HepG2 (cell line): ENCODE measurements around the gene PTPRN. TPM values are rescaled to one million over a fixed set of nuclear protein-coding genes. Genes with fewer than 3 reads are reported as not detected.

Source experiments
- ADNP ChIP-seq: sonication (generic); formaldehyde crosslinking; IDR thresholded peaks from 2 replicates; pipeline ENCODE4 v1.4.0; 2020; ENCODE audit warnings: missing genetic modification reagents
- BHLHE40 ChIP-seq: IDR thresholded peaks from 2 replicates; pipeline ENCODE4 v1.6.1; 2011; ENCODE audit warnings: low read length, improper control_type of control experiment
- CENPBD1 ChIP-seq: sonication (generic); formaldehyde crosslinking; IDR thresholded peaks from 2 replicates; pipeline ENCODE4 v1.8.0; 2022; ENCODE audit warnings: missing genetic modification reagents, low read depth, mild to moderate bottlenecking, borderline replicate concordance
- FOXK1 ChIP-seq: sonication (generic); formaldehyde crosslinking; IDR thresholded peaks from 2 replicates; pipeline ENCODE4 v1.4.0; 2020; ENCODE audit warnings: low read depth, missing genetic modification reagents, borderline replicate concordance
- KAT7 ChIP-seq: IDR thresholded peaks from 2 replicates; pipeline ENCODE4 v1.6.1; 2018; ENCODE audit warnings: borderline replicate concordance, missing compliant biosample characterization
- KDM1A ChIP-seq: IDR thresholded peaks from 2 replicates; pipeline ENCODE4 v1.6.1; 2016; ENCODE audit warnings: missing compliant biosample characterization
- NCOA2 ChIP-seq: sonication (generic); formaldehyde crosslinking; IDR thresholded peaks from 2 replicates; pipeline ENCODE4 v1.8.0; 2022; ENCODE audit warnings: inconsistent platforms
- NONO ChIP-seq, 2 experiments: fragments of 450-650 bp in 1 of 2; sonication (generic) in 1 of 2; formaldehyde crosslinking in 1 of 2; IDR thresholded peaks in 1 of 2; conservative IDR thresholded peaks in 1 of 2; 2 replicates each; pipeline versions ENCODE4 v1.6.1 to v1.8.0; 2017 to 2022; ENCODE audit warnings: mild to moderate bottlenecking in 1 of 2, missing genetic modification reagents in 1 of 2, moderate library complexity in 1 of 2
- THYN1 ChIP-seq: sonication (generic); formaldehyde crosslinking; IDR thresholded peaks from 2 replicates; pipeline ENCODE4 v1.8.1; 2023; ENCODE audit warnings: low read depth, mild to moderate bottlenecking, moderate library complexity, missing genetic modification reagents, borderline replicate concordance
- ZNF20 ChIP-seq: sonication (generic); formaldehyde crosslinking; IDR thresholded peaks from 2 replicates; pipeline ENCODE4 v1.4.0; 2020; ENCODE audit warnings: mild to moderate bottlenecking, moderate library complexity, missing genetic modification reagents
- ZNF318 ChIP-seq: sonication (generic); formaldehyde crosslinking; IDR thresholded peaks from 2 replicates; pipeline ENCODE4 v1.4.0; 2020; ENCODE audit warnings: mild to moderate bottlenecking, missing genetic modification reagents
- ZNF33A ChIP-seq: sonication (generic); formaldehyde crosslinking; IDR thresholded peaks from 2 replicates; pipeline ENCODE4 v1.5.1; 2020; ENCODE audit warnings: missing genetic modification reagents, mild to moderate bottlenecking, moderate library complexity, borderline replicate concordance
- ZNF512 ChIP-seq: sonication (generic); formaldehyde crosslinking; IDR thresholded peaks from 2 replicates; pipeline ENCODE4 v1.4.0; 2020; ENCODE audit warnings: mild to moderate bottlenecking, missing genetic modification reagents
- ZNF776 ChIP-seq: sonication (generic); formaldehyde crosslinking; IDR thresholded peaks from 2 replicates; pipeline ENCODE4 v1.4.0; 2020; ENCODE audit warnings: mild to moderate bottlenecking, missing genetic modification reagents
- ZNF780A ChIP-seq: sonication (generic); formaldehyde crosslinking; IDR thresholded peaks from 2 replicates; pipeline ENCODE4 v1.8.0; 2022; ENCODE audit warnings: mild to moderate bottlenecking, missing genetic modification reagents, moderate library complexity
- ZNF839 ChIP-seq: sonication (generic); formaldehyde crosslinking; IDR thresholded peaks from 2 replicates; pipeline ENCODE4 v1.4.0; 2020; ENCODE audit warnings: missing genetic modification reagents, mild to moderate bottlenecking, borderline replicate concordance
- ZSCAN25 ChIP-seq: sonication (generic); formaldehyde crosslinking; IDR thresholded peaks from 2 replicates; pipeline ENCODE4 v1.8.0; 2022; ENCODE audit warnings: mild to moderate bottlenecking, missing genetic modification reagents
- polyA plus RNA-seq, 8 experiments: library from polyadenylated mRNA; depleted of rRNA in 3 of 8; stranded (reverse) in 7 of 8; unstranded in 1 of 8; fragments of >200 nt; fragmentation: Illumina TruSeq in 4 of 8; extraction: Trizol in 4 of 8; gene quantifications; 2 replicates each; pipeline versions ENCODE4 v1.2.1 to v1.2.3, GENCODE V29; 2011 to 2016; ENCODE audit warnings: low read depth in 4 of 8, missing spikeins in 1 of 8, mixed read lengths in 1 of 8; ENCODE audit not compliant: insufficient read depth in 1 of 8
- total RNA-seq, 5 experiments: library from RNA; depleted of rRNA; stranded (reverse); fragments of >200 nt; fragmentation: Illumina TruSeq; extraction: Trizol; gene quantifications; 2 replicates each; pipeline ENCODE4 v1.2.3, GENCODE V29; 2016; ENCODE audit warnings: low read depth in 1 of 5

The PTPRN gene
- total and polyA plus RNA-seq, 2 of the 13 experiments (the other 11 are each of a cell fraction or from before 2014, with no cell fraction given) = 0.26 TPM; not detected in 1

- TF ChIP-seq ZNF318 (CRISPR knock-in tag) (peak; percentile 81; the same call in 1 of the 2 replicates), KAT7 (CRISPR knock-in tag) (no peak), NONO (IDR thresholded peaks at IDR 0.05) (no peak), NONO (CRISPR knock-in tag; conservative IDR thresholded peaks at IDR 0.05) (peak; percentile 62), CENPBD1 (no peak), ZNF512 (CRISPR knock-in tag) (no peak), KDM1A (CRISPR knock-in tag) (no peak; the same call in 1 of the 2 replicates), ZNF33A (no peak), THYN1 (CRISPR knock-in tag) (no peak), ZNF20 (CRISPR knock-in tag) (no peak), NCOA2 (CRISPR knock-in tag) (peak; percentile 81), FOXK1 (CRISPR knock-in tag) (peak; percentile 84; the same call in 1 of the 2 replicates), ZNF839 (CRISPR knock-in tag) (0 out of 2 replicates have a peak, but pooled peaks have one; percentile 57), ADNP (CRISPR knock-in tag) (no peak), BHLHE40 (0 out of 2 replicates have a peak, but pooled peaks have one; percentile 18), ZNF780A (CRISPR knock-in tag) (peak; percentile 95), ZSCAN25 (CRISPR knock-in tag) (peak; percentile 25; the same call in 1 of the 2 replicates), ZNF776 (peak; percentile 71; the same call in 1 of the 2 replicates)
Measured at GRCh38 chr2:219308142-219309101, 779 bp downstream of the PTPRN start (continued).
